ENCODE results near the gene MINDY4.

The MINDY4 gene

GRCh38 chr7:30776971-30777370 is 5.8 kb downstream of the MINDY4 start:
- DNase-seq: no peak

GRCh38 chr7:30778255-30779025 is 7.2 kb downstream of the MINDY4 start:
- DNase-seq: no peak

GRCh38 chr7:30779574-30779973 is 8.4 kb downstream of the MINDY4 start:
- DNase-seq: no peak

GRCh38 chr7:30780941-30781340 is 9.7 kb downstream of the MINDY4 start:
- no peak for DNase-seq

DNA sequence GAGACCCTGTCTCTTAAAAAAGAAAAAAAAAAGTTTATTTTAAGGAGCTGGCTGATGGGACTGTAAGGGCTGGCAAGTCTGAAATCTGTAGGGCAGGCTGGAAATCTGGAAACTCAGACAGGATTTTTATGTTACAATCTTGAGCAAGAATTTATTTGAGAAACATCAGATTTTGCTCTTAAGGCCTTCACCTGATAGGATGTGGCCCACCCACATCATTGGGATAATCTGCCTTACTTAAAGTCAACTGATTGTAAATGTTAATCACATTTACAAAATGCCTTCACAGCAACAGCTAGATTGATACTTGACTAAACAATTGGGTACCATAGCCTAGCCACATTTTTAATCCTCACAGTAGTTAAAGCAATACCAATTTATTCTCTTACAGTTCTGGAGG is 11.5 kb downstream of the MINDY4 start:
- DNase-seq: no peak

DNA sequence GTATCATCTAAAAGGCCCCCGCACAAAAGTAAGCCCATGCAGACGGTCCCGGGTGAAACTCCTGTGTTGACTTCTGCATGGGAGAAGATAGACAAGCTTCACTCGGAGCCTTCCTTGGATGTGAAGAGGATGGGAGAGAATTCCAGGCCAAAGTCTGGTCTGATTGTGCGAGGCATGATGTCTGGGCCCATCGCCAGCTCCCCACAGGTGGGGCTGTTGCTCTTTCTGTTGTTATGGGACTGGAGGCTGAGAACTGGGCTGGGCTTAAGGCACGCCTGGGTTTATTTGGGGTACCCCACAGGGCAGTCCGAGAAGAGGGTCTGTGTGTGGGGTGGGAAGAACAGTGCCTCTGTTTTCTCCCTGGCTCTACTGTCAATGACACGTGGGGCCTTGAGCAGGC is 14.6 kb downstream of the MINDY4 start:
- DNase-seq: no peak

- no peak for DNase-seq
Measured at GRCh38 chr7:30787486-30787885, 16.3 kb downstream of the MINDY4 start.

GRCh38 chr7:30788640-30789333 is 17.6 kb downstream of the MINDY4 start:
- DNase-seq: no peak

GRCh38 chr7:30789334-30789711 is 18.1 kb downstream of the MINDY4 start:
- DNase-seq: no peak

DNA sequence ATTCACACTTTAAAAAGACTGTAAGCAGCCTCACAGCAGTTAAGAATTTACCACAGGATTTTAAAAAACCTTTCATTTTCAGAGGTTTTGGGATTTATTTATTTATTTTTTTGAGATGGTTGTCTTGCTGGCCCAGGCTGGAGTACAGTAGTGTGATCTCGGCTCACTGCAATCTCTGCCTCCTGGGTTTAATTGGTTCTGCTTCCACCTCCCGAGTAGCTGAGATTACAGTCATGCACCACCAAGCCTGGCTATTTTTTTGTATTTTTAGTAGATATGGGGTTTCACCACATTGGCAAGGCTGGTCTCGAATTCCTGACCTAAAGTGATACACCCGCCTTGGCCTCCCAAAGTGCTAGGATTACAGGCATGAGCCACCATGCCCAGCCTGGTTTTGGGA is 19.1 kb downstream of the MINDY4 start:
- no peak for DNase-seq

GRCh38 chr7:30791114-30791513 is 19.9 kb downstream of the MINDY4 start:
- DNase-seq: no peak

DNA sequence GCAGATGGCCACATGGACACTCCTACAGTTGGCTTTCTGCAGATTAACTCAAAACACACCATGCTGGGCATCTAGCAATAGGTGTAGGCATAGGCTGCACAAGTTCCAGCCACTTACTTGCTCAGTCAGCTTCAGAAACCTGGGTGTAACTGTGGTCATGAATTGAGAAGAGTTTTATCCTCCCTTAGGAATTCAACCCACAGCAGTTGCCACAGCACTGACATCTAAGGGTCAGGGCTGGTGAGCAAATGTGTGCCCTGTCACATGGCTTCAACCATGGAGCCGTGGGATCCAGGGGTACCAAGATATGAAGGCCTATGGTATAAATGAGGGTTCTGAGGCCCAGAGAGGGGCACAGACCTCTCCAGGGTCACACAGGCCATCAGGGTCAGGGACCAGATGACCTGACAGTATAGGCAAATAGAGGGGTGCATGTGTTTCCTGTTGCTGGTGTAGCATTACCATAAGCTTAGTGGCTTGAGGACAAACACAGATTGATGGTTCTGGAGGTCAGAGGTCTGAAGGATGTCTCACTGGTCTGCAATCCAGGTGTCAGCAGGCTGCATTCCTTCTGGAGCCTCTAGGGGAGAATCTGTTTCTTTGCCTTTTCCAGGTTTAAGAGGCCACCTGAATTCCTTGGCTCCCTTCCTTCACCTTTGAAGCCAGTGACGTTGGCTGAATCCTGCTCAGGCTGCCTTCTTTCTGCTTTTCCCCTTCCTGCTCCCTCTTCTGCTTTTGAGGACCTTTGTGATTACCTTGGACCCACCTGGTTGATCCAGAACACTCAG is 24.1 kb downstream of the MINDY4 start:
- no peak for DNase-seq

GRCh38 chr7:30796105-30796869 is 25.1 kb downstream of the MINDY4 start:
- DNase-seq: no peak

- no peak for DNase-seq
Measured at GRCh38 chr7:30797176-30798040, 26.2 kb downstream of the MINDY4 start.

DNA sequence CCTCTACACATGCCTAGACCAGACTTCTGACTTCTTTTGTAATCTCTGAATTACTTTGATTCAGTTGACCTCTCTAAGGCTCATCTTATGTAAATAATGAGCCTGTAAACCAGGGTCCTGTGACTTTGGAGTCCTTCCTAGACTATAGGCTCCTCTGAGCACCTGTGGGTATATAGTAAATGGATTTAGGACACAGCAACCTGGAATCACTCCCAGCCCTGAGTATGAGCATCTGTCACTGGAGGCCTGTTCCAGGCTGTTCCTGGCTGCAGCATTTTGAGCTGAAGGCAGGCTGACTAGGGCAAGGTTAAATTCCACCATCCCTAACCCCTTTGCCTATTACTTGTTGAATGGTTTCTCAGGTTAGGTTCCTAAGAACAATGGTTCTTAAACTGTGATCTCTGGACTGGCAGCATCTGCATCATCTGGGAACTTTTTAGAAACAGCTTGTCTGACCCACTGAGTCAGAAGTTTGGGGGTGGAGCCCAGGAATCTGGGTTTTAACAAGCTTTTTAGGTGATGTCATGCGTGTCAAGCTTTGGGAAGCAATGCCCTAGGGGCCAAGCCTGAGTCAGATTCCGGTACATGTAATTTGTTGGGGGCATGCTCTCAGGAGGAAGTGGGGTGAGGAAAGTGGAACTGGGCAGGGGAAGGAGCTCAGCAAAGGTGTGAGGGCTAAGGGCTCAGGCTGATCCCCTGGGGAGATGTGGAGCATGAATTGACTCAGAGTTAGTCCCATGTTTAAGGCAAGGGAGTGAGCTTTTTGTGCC is 28.2 kb downstream of the MINDY4 start:
- no peak for DNase-seq

GRCh38 chr7:30799976-30800661 is 28.9 kb downstream of the MINDY4 start:
- DNase-seq: no peak

- DNase-seq: peak; percentile 84
Measured at GRCh38 chr7:30800785-30801252, 29.6 kb downstream of the MINDY4 start.

DNA sequence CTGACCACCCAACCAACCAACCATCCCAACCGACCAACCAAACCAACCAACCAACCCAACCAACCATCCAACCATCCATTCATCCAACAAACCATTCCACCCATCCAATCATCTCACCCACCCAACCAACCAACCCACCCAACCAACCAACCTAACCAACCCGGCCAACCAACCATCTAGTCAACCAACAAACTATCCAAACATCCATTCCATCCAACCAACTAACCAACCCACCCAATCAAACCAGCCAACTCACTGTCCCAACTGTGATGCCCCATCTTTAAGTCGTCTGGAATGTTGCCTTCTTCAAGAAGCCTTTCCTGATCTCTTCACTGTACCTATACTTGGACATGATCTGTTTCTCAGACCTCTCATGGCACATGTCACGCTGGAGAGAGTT is 31.6 kb downstream of the MINDY4 start:
- no peak for DNase-seq

GRCh38 chr7:30804078-30804661 is 33.0 kb downstream of the MINDY4 start:
- DNase-seq: no peak

DNA sequence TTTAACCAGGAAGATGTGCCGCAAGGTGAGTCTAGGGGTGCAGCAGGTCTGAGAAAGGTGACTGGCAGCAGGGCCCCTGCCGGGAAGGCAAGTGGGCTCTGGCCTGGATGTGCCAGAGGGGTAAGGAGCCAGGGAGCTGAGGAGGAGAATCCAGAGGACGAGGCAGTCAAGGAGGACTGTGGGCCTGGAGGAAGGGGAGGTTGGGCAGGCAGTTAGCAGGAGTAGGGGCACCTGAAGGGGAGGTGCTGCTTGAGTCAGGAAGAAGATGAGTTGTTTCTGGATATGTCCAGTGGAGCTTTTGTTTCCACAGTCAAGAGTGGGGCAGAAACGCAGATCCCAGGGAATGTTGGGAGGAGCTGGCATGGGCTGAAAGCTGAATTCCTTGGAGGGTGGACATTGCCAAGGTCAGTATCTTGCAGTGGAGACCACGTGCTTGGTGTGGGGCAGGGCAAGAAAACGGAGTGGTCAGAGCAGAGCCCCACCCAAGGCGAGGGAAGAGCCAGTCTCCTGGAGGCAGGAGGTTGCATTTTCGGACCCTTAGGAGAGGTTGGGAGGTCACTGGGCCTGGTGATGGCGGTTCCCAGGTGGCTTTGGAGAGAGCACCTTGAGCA is 34.0 kb downstream of the MINDY4 start:
- DNase-seq: no peak

Measured in right forelimb (tissue), 1 donor.